ENCODE data around the gene UFSP1.

DNA sequence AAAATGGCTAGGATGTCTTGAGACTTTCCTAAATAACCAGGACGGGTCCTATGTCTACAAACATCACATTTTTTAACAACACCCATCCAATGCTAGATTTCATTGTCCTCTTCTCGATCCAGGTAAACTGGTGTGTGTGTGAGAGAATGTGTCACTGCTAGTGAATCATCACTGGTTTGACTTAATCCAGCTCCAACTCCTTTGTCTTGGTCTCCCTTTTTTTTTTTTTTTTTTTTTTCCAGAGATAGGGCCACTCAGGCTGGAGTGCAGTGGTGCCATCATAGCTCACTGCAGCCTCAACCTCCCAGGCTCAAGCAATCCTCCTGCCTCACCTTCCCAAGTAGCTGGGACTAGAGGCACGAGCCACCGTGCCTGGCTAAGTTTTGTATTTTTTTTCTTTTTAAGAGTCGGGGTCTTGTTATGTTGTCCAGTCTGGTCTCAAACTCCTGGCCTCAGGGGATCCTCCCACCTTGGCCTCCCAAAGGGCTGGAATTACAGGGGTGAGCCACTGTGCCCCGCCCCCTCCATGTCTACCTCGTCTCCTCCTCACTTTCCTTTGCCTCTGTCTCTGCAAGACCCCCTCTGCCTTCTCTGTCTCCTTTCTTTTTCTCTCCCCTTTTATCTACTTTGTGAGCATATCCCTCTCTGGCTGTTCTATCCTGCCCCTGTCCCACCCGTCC, 2.2 kb upstream of the UFSP1 start:
- TF ChIP-seq CTCF (IDR thresholded peaks at IDR 0.05; ENCODE audit: low read depth, low read length, missing input control) (no peak), RAD21 (IDR thresholded peaks at IDR 0.05) (no peak), FOXA1 (IDR thresholded peaks at IDR 0.05) (no peak), YY1 (IDR thresholded peaks at IDR 0.05) (no peak), TAF1 (conservative IDR thresholded peaks at IDR 0.05) (no peak), RXRA (IDR thresholded peaks at IDR 0.05) (no peak), GABPA (IDR thresholded peaks at IDR 0.05 in 1 of 2, conservative IDR thresholded peaks at IDR 0.05 in 1 of 2) (no peak), ZBTB33 (IDR thresholded peaks at IDR 0.05) (no peak), HNF4A (conservative IDR thresholded peaks at IDR 0.05) (no peak)
- TF ChIP-seq, protein P1, sequence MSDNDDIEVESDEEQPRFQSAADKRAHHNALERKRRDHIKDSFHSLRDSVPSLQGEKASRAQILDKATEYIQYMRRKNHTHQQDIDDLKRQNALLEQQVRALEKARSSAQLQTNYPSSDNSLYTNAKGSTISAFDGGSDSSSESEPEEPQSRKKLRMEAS (IDR thresholded peaks at IDR 0.05): no peak
- TF ChIP-seq, protein P2, sequence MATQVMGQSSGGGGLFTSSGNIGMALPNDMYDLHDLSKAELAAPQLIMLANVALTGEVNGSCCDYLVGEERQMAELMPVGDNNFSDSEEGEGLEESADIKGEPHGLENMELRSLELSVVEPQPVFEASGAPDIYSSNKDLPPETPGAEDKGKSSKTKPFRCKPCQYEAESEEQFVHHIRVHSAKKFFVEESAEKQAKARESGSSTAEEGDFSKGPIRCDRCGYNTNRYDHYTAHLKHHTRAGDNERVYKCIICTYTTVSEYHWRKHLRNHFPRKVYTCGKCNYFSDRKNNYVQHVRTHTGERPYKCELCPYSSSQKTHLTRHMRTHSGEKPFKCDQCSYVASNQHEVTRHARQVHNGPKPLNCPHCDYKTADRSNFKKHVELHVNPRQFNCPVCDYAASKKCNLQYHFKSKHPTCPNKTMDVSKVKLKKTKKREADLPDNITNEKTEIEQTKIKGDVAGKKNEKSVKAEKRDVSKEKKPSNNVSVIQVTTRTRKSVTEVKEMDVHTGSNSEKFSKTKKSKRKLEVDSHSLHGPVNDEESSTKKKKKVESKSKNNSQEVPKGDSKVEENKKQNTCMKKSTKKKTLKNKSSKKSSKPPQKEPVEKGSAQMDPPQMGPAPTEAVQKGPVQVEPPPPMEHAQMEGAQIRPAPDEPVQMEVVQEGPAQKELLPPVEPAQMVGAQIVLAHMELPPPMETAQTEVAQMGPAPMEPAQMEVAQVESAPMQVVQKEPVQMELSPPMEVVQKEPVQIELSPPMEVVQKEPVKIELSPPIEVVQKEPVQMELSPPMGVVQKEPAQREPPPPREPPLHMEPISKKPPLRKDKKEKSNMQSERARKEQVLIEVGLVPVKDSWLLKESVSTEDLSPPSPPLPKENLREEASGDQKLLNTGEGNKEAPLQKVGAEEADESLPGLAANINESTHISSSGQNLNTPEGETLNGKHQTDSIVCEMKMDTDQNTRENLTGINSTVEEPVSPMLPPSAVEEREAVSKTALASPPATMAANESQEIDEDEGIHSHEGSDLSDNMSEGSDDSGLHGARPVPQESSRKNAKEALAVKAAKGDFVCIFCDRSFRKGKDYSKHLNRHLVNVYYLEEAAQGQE (IDR thresholded peaks at IDR 0.05): no peak
- TF ChIP-seq, protein P3, sequence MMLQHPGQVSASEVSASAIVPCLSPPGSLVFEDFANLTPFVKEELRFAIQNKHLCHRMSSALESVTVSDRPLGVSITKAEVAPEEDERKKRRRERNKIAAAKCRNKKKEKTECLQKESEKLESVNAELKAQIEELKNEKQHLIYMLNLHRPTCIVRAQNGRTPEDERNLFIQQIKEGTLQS (IDR thresholded peaks at IDR 0.05): no peak
